HG03432 (cell line): Measurements from ENCODE around the gene KNOP1.

Source experiments
- ATAC-seq: cut with Tn5 transposase; IDR thresholded peaks from one replicate; pipeline ENCODE4 v1.9.1; 2021; ENCODE audit warnings: mild to moderate bottlenecking, moderate library complexity; ENCODE audit not compliant: unreplicated experiment

The KNOP1 gene

DNA sequence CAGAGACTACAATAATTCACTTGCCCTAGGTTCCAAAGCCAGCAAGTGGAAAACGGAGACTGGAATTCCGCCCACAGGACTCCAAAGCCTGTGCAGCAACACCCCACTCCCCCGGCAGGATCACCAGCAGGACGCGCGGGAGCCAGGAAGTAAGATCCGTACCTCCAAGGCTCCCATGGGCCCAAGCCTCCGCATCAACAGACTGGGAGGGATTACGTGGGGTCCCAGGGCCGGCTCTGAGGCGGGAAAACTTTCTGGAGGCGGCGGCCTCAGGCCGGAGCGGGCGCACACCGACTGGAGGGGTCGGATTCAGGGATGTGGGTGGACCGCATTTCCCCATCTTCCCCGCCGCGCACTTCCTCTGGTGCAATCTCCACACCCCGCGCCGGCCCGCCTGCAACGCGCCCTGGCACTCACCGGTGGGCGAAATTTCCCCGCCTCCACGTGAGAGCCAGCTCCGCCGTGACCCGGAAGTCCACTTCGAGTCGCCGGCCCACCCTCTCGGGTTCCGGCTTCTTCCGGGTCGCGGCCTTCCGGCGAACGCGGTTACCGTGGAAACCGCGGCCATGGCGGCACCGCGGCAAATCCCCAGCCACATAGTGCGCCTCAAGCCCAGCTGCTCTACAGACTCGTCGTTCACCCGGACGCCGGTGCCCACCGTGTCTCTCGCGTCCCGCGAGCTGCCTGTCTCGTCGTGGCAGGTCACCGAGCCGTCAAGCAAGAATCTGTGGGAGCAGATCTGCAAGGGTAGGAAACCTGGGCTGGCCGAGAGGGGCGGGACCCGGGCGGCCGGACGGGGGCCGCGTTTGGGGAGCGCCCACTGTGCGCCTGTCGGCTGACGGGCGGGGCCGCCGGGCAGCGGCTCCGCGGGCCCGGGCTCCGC lies at the start of gene KNOP1, which contains the start of gene IQCK:
TSS of gene KNOP1 (minus strand) at position 487 of the 883 bp plus-strand sequence. CDS start 3,192 bp downstream, outside the sequence.
TSS of gene IQCK (plus strand) at position 531 of the 883 bp plus-strand sequence. CDS start at position 567, 36 bp downstream.
- peak; percentile 97 for ATAC-seq

GRCh38 chr16:19767497-19767896 lies 49.5 kb upstream of the KNOP1 start:
- no peak for ATAC-seq

- ATAC-seq: no peak
Observed at GRCh38 chr16:19766988-19767387, 49.0 kb upstream of the KNOP1 start.

DNA sequence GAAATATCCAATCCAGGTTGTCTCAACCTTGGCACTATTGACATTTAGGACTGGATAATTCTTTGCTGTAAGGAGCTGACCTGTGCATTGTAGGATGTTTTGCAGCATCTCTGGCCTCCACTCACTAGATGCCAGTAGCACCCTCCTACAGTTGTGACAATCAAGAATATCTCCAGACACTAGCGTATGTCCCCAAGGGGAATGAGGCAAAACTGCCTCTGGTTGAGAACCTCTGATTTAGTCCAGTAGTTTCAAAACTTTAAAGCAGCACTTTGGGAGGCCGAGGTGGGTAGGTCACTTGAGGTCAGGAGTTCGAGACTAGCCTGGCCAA lies 48.5 kb upstream of the KNOP1 start:
- ATAC-seq: no peak

GRCh38 chr16:19765860-19766553 lies 48.0 kb upstream of the KNOP1 start:
- no peak for ATAC-seq

DNA sequence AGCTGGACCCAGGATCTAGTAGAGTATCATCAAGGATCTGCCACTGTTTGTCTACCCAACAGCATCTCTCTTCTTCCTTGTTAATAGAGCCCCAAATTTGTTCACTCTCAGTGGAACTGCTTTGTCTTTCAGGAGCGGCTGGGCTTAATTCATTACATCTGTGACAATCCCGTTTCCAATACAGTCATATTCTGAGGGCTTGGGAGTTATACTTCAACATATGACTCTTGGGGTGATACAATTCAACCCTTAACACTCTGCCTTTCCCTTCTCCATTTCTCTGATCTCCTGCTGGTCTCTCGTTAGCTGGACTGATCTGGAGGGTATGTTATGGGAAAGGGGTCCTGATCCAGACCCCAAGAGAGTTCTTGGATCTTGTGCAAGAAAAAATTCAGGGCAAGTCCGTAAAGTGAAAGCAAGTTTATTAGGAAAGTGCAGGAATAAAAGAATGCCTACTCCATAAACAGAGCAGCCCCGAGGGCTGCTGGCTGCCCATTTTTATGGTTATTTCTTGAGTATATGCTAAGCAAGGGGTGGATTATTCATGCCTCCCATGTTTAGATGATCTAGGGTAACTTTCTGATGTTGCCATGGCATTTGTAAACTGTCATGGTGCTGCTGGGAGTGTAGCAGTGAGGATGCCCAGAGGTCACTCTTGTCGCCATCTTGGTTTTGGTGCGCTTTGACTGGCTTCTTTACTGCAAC lies 42.5 kb upstream of the KNOP1 start:
- no peak for ATAC-seq

GRCh38 chr16:19757762-19758595 lies 40.0 kb upstream of the KNOP1 start:
- no peak for ATAC-seq

GRCh38 chr16:19757026-19757425 lies 39.0 kb upstream of the KNOP1 start:
- no peak for ATAC-seq

GRCh38 chr16:19755268-19755667 lies 37.2 kb upstream of the KNOP1 start:
- no peak for ATAC-seq

GRCh38 chr16:19754644-19755036 lies 36.6 kb upstream of the KNOP1 start:
- ATAC-seq: no peak

GRCh38 chr16:19753815-19754643 lies 36.0 kb upstream of the KNOP1 start:
- ATAC-seq: no peak

DNA sequence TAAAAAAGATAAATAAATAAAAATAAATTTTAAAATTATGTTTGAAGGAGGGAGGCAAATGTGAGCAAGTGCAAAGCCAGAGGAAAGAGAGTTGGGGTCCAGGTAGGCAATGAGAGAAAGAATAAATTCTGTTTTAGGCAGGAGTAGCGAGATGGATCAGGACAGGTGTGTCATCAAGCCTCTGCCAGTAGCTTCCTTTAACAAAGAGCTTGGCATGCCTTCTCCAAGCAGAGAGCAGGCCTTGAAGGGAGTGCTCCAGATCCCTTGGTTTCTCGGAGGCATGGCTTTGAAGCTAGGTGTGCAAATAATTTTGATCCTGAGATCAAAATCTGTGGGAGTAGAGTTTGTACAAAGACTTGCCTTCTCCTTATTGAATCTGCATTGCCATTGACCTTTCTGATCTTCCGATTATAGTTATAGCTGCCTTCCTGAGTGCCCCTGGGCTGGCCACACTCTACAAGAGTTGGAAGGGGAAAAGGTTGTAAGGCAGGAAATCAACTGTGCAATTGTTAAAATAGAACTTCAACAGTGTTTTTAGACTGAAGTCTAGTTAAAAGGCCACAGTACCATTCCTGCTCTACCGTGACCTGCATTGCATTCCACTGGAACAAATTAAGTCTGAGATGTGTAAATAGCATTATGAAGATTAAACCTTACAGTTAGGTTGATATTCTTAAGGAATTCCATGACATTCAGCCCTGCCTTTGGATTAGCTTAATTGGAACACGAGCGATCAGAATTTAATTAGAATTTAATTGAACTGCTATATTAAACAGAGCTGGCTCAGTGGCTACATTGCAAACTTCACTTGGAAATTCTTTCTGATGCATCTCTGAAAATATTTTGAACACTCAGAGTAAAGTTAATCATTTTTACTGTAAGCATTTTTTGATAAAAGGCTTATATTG lies 33.7 kb upstream of the KNOP1 start:
- no peak for ATAC-seq

GRCh38 chr16:19749571-19750080 lies 31.6 kb upstream of the KNOP1 start:
- no peak for ATAC-seq

- no peak for ATAC-seq
Observed at GRCh38 chr16:19748389-19749168, 30.6 kb upstream of the KNOP1 start.

DNA sequence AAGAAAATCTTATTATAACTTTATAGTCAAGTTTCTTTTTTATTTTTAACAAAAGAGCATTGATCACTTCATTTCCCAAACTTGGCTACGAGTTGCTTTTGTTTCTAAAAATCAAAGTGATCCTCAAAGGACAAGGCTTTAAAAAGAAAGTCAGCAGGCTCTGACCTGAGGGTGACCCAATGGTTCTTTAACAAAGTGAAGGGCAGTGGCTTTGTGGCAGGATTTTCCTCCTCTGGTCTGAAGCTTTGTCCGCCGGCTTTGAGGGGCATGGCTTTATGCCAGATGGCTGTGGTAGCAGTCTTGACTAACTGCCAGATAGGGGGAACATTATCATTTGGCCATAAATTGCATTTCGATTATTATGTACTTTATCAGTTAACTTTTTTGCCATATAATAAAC lies 28.5 kb upstream of the KNOP1 start:
- no peak for ATAC-seq

GRCh38 chr16:19745286-19746010 lies 27.4 kb upstream of the KNOP1 start:
- no peak for ATAC-seq

DNA sequence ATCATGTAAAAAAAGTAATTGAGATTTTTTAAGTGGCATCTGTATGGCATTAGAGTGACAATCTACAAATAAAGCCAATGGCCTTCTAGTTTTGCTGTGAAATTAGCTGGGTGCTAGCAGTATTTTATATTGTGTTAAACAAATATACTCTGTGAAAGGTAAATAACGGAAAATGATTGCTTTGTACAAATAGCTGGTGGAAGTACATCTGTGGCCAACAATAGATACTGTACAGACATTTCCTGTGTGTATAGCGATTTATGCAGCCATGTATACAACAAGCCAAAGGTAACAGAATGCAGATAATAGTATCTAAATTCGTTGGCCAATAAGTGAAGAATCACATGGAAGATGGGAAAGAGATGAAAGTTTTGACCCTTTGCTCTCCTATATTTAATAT lies 26.6 kb upstream of the KNOP1 start:
- ATAC-seq: no peak
